Measurements from ENCODE around the gene ERVK3-1.
A peak's percentile ranks its signal among the peaks of the same experiment; 100 is the strongest.
"Not testable (repeated sequence)": the region's sequence is repeated elsewhere in the genome, so short reads cannot be mapped to it uniquely, and the experiment has no call there.

Gene ERVK3-1

DNA sequence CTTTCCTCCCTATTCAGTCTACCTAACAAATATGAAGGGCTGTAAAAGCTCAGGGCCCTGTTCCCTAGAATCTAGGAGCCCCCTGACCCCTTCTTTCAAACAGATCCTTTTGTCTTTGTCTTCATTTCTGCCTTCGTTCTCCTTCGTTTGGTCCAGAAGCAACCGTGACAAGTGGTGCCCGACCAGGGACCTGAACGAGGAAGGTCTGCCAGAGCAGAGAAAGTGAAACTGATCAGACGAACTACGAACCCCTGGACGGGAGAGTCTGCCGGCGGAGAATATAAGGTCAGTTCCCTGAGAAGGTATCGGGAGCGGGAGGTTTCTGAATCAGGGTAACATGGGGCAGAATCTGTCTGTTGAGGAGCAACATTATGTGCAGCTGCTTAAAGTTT is 751 bp downstream of the ERVK3-1 start:
- DNase-seq, result no peak

DNA sequence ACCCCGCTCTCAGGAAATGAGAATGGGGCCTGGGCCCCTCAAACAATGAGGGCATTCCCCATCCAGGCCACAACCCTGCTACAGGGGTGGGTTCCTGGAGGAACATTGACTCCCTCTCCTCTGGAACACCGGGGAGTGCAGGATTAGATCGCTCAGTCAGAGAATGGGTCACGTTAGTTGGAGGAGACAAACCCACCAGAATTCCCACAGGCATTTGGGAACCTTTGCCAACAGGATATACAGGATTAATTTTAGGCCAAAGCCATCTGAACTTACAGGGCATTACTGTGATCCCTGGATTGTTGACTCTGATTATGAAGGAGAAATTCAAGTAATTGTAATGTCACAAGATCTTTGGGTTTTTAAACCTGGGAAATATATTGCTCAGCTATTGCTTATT is 2.6 kb downstream of the ERVK3-1 start:
- no peak for DNase-seq

DNA sequence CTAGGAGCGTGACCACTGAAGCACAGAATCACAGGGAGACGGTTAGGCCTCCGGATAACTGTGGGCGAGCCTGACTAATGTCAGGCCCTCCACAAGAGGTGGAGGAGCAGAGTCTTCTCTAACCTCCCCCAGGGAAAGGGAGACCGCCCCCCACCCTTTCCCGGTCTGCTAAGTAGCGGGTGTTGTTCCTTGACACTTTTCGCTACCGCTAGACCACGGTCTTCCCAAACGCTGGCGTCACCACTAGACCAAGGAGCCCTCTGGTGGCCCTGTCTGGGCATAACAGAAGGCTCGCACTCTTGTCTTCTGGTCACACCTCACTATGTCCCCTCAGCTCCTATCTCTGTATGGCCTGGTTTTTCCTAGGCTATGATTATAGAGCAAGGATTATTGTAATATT is 5.5 kb downstream of the ERVK3-1 start:
- not testable (repeated sequence) for DNase-seq

DNA sequence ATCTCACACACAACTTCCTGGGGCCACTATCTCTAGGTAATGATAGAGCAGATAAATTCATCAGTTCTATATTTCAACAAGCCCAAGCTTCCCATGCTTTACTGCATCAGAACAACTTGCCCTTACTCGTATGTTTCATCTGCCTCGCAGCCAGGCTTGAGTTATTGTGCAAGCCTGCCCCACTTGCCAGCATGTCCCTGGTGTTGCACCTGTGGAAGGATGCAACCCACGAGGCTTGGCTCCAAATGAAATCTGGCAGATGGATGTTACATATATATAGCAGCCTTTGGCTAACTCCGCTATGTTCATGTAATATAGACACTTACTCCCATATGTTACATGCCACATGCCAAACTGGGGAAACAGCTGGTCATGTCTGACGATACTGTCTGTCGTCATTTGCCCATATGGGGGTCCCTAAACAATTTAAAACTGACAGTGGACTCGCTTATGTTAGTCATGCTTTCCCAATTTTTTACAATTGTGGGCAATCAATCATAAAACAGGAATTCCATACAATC is 6.2 kb downstream of the ERVK3-1 start:
- no peak for DNase-seq

DNA sequence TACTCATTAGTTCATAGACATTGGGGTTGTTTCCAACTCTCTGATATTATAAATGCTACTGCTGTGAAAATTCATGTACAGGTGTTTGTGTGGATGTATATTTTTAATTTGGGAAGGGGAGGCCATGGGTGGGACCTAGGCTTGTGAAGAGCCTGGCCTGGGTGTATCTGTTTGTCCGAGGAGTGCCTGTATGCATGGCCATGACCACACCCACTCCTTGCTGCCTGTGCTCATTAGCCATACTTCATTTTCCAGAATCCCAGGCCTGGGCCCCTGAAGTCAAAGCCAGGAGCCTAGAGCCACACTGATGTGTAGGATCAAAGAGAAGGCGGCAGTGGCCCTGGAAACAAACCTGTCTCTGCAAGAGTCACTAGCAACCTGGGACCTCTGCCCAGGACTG is 10.4 kb downstream of the ERVK3-1 start:
- no peak for DNase-seq

DNA sequence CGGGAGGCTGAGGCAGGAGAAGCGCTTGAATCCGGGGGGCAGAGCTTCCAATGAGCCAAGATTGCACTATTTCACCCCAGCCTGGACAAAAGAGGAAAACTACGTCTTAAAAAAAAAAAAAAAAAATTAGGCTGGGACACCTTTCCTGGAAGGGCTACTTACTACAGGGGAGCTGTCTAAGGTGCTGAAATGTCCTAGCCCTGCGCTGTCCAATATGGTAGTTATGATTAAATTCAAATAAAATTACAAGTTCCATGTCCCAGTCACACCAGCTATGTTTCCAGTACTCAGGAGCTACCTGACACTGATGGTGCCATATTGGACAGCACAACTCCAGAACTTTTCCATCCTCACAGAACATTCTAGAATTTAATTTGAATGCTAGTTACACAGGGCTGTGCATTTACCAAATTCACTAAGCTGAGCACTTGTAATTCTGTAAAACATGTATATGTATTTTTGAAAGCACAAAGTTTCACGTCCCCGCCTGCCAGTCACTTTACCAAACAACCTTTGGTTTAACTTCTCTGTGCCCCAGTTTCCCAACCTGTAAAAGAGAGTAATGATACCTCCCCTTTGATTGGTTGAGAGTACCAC is 12.4 kb downstream of the ERVK3-1 start:
- DNase-seq, result no peak

DNA sequence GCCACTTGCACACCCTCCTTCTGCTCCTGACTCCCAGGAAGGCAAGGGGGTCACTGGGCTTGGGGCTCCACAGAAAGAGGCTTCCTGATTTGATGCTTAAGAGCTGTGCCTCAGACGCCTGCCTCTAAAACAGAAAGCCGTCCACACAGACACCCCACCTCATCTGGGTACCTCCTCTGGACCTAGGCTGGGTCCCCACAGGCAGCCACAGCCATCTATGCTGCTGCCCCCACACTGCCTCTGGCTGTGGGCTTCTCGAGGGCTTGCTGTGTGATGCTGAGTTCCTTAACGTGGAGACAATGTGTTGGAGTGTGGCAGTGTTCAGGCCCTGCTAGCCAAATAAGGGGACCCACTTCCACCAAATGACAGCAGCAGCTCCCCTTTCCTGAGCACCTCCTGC is 13.1 kb downstream of the ERVK3-1 start:
- DNase-seq, result no peak

DNA sequence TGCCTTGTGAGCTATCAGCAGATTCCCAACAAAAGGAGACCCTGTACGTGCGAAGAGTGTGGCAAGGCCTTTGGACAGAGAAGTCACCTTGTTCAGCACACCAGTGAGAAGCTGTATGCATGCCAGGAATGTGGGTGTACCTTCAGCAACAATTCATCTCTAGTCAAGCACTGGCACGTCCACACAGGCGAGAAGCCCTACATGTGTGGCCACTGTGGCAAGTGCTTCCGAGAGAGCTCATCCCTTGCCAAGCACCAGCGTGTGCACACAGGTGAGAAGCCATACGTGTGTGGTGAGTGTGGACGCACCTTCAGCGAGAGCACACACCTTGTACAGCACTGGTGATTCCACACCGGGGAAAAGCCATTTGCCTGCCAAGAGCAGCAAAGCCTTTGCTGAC is 14.1 kb downstream of the ERVK3-1 start:
- no peak for DNase-seq

DNA sequence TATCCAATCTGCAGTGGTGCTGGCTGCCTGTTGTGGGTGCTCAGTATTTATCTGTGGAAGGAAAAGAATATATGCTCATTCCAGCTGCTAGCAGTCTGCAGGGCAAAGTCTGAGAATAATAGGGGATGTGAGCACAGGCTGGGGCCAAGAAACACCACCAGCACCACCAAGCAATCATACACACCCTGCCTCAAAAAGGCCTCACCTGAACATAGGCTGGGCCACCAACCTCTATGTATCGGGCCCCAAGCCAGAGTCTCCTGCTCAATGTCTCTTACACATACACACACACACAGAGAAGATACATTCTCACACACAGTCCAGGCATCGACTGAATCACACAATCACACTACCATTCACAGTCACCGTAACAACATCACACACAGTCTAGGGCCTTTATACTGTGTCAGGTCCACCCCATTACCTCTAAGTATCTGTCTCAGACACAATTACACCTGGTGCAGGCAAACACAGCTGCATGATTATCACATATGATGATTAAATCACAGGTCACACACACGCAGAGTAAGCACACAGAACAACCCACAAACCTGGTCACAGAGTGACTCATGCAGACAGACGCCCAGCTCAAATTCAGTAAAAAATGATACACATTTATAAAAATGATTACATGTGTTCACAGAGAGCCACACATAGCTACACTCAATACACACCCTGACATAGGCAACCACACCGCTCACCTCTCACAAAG is 20.3 kb downstream of the ERVK3-1 start:
- no peak for DNase-seq

DNA sequence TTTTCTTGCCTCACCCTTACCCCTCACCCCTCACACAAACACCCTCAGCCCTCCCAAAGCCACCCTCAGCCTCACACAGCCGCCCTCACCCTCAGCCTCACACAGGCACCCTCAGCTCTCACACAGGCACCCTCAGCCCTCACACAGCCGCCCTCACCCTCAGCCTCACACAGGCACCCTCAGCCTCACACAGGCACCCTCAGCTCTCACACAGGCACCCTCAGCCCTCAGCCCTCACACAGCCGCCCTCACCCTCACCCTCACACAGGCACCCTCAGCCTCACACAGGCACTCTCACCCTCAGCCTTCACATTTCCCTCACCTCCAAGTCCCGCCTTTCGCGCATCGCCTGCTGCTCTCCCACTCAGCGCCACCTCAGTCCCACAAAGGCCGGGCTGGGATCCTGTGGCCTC is 21.3 kb downstream of the ERVK3-1 start:
- no peak for DNase-seq

DNA sequence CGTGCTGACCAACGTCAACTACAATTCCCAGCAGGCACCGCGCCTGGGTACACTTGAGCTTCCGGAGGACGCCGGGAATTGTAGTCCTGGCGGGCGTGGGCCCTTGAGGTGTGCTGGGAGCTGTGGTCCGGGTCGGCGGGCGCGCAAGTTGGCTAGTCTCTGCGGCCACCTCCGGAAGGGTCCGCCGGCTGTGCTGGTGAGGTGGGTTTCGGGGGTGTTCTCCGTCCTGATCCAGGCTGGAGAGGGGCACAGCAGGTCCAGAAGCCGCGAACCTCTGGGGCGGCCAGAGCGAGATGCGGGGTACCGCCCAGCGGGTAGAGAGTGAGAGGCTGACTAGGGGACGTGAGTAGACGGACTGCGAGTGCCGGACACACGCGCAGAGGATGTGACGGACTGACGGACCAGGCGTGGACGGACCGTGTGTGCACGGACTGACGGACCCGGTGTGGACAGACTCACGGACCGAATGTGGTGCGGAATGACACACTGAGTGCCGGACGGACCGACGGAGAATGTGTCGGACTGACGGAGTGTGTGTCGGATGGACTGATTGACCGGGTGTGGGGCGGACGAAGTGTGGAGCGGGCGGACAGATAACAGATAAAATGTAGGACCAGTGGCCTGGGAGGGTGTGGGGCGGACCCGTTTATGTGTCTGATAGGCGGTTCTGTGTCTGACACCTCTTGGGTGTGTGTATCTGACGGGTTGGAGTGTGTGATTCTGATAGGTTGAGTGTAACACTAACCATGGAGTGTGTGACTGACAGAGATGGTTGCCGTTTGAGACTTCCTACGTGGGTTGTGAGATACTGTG is 21.9 kb downstream of the ERVK3-1 start, which contains the start of gene ZSCAN22:
Gene ZSCAN22 (plus strand): TSS at position 81 of the 813 bp plus-strand sequence. CDS start 7,809 bp downstream, outside the sequence.
- peak; percentile 90 for DNase-seq

DNA sequence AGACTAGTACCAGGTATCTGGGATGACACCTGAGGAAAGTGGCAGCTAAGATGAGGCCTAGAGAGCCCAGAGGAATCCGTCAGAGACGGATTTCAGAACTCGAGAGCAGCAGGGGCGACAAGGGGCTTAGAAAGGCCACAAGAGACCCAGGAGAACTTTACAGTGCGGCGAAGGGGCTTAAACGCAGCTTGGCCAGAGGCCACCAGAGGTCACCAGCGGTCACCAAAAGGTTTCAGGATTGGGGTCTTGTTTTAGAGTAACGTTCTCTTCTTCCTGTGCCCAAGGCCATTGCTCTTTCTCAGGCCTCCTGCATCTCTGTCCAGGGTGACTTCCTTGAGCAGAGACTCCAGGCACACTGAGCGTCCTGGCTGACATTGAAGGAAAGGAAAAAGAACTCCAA is 23.8 kb downstream of the ERVK3-1 start:
- no peak for DNase-seq

DNA sequence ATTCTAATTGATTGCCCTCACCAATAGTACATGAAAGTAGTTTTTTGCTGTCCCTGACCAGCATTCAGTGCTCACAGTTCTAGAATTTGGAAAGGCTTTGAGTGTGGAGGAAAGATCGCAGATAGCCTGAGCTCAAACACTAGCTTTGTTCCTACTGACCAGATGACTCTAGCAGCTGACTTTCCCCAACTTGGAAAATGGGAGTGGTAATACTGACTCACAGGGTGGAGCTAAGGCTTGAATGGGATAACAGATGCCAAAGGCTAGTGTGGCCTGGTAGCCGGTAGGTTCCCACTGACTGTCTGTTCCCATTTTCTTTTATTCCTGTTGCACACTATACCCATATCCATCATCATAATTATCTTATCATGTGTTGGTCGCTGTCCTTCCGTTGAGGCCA is 25.3 kb downstream of the ERVK3-1 start:
- DNase-seq, result no peak

DNA sequence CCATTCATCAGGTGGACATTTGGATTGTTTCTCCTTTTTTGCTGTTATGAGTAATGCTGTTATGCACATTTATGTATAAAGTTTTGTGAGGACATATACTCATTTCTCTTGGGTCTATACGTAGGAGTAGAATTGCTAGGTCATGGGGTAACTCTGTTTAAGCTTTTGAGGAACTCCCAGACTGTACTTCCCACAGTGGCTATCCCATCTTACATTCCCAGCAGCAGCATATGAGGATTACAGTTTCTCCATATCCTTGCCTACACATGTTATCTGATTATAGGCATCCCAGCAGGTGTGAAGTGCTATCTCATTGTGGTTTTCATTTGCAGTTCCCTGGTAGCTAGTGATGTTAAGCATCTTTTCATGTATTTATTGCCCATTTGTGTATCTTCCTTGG is 27.5 kb downstream of the ERVK3-1 start:
- DNase-seq, result no peak

DNA sequence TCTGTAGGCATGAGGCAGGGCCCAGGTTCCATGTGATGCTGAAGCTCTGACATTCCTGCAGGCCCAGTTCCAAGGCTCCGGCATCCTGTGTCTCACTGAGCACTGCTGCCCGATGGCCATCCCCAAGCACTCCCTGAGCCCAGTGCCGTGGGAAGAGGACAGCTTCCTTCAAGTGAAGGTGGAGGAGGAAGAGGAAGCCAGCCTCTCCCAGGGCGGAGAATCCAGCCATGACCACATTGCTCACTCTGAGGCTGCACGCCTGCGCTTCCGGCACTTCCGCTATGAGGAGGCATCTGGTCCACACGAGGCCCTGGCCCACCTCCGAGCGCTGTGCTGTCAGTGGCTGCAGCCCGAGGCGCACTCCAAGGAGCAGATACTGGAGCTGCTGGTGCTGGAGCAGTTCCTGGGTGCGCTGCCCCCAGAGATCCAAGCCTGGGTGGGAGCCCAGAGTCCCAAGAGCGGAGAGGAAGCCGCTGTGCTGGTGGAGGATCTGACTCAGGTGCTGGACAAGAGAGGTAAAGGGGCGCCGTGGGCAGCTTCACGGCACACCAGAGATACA is 29.6 kb downstream of the ERVK3-1 start:
- DNase-seq, result no peak

DNA sequence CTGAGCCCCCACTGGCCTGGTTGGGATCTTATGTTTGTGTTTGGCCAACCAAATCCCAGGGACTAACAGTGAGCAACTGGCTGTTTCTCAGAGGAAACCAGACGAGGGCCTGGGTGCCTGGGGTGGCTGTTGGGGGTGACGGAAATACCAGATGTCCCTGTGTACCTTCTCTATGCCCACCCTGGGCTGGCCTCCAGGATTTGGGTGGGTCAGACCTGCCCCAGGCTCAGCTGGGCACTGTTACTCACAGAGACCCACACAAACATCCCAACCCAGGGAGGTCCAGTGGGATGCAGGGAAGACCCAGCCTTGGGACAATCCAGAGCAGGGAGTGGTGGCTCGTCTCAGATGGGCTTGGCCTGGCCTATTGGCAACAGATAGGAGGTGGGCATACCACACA is 30.5 kb downstream of the ERVK3-1 start:
- DNase-seq, result no peak

DNA sequence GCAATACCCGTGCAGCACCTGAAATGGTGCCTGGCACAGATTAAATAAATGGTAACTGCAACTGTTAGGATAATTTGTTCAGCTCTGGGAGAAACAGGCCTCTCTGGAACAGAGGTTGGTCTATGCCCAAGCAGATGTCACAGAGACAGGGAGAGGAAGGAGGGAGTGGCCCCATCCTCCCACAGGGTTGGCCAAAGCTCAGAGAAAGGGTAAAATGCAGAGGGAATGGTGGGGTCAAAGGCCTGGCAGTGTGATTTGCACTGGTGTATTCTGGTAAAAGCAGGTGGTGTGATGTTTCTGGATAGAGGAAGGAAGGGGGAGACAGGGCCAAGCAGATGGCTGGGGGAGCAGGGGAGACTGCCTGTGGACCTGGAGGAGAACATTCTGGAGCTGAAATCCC is 31.0 kb downstream of the ERVK3-1 start:
- no peak for DNase-seq

DNA sequence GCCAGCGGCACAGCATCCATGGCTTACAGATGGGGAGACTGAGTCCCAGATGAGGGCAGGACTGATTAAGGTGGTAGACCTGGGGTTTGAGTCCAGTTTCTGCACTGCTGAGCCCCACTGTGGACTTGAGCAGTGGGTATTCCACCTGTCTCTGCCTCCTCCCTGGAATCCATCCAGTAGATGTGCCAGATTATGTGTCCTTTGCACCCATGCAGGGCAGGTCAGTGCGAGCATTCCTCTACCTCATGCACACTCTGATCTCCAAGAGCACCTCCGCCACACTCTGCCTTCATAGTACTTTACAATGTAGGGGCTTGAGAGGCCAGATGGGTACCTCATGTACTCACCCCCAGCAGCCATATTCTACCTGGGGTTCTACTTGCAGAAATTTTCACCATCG is 31.6 kb downstream of the ERVK3-1 start:
- DNase-seq, result no peak

DNA sequence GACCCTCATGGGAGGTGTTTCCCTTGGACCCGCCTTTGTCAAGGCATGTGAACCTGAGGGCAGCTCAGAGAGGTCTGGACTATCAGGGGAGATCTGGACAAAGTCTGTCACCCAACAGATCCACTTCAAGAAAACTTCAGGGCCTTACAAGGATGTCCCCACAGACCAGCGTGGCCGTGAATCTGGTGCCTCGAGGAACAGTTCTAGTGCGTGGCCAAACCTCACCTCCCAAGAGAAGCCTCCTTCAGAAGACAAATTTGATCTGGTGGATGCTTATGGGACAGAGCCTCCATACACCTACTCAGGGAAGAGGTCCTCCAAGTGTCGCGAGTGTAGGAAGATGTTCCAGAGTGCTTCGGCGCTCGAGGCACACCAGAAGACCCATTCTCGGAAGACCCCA is 33.2 kb downstream of the ERVK3-1 start:
- DNase-seq, result no peak

DNA sequence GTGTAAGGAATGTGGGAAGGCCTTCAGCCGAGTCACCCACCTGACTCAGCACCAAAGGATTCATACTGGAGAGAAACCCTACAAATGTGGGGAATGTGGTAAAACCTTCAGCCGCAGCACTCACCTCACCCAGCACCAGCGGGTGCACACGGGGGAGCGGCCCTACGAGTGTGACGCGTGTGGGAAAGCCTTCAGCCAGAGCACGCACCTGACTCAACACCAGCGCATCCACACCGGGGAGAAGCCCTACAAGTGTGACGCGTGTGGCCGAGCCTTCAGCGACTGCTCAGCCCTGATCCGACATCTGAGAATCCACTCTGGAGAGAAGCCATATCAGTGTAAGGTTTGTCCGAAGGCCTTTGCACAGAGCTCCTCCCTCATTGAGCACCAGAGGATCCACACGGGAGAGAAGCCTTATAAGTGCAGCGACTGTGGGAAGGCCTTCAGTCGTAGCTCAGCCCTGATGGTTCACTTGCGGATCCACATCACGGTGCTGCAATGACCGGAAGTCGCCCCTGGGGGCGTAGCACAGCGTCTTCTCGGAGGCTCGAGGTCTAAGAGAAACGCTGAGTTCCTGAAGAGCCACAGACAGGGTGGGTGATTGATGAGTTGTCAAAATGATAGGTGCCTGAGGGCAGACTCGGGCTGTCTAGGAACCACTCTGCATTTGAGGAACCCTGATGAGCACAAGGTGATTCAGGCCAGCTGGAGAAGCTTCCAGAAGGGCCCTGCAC is 33.8 kb downstream of the ERVK3-1 start:
- DNase-seq, result no peak

DNA sequence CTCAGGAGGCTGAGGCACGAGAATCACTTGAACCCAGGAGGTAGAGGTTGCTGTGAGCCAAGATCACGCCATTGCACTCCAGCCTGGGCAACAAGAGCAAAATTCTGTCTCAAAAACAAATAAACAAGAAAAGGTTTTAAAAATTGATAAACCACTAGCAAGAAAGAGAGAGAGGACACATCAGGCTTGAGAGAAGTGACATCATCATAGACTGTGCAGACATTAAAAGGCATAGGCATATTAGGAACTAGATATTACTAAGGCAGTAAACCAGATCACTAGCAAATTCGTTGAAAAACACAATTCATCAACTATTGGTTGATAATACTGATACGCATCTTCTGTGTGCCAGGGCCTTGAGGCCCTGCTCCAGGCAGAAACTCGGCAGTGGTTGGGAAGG is 40.4 kb downstream of the ERVK3-1 start:
- no peak for DNase-seq

All from stimulated activated naive CD4-positive, alpha-beta T cell treated with Interleukin-2 at 50 U/mL for 16 hours (primary cell).